Fibroblast of skin of left quadriceps (primary cell): ENCODE measurements around the gene RBM34.
A peak's percentile ranks its signal among the peaks of the same experiment; 100 is the strongest.
"Not testable (repeated sequence)": the region's sequence is repeated elsewhere in the genome, so short reads cannot be mapped to it uniquely, and the experiment has no call there.

Experiments used
- DNase-seq, 2 experiments: peaks; one replicate each; pipeline ENCODE4 v3.0.0-alpha.2; 2013; ENCODE audit warnings: low read depth in 2 of 2

RBM34 gene

DNA sequence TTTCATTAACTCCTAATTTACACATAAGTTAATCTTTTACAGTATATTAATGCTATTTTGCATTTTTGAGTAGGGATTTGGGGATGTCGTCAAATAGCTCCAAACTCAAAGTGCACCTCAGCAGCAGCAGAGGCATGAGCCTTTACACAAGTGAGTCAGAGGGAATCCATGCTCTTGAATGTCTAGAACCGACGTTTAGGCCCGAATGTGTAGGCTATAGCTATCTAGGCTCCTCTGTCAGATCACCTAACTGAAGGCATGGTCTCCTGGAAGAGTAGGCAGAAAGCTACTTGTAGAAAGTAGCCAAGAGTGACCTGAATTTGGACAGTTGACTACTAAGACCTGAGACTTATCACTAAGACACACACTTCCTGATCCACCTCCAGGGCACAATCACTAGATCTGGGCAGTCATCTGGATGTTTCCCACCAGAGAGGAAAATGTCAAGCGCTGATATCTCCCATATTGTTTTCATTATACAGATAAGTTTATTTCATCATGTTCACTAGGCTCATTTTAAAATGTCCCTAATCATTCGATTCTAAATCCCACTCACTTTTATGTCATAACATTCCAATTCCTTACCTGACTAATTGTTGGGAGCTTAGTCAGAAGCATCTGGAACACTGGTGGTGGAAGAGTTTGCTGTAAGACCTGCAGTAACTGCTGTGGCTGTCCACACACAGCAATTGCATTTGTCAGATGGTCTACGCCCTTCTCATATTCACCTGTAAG, 47.7 kb downstream of the RBM34 start:
- no peak for DNase-seq

DNA sequence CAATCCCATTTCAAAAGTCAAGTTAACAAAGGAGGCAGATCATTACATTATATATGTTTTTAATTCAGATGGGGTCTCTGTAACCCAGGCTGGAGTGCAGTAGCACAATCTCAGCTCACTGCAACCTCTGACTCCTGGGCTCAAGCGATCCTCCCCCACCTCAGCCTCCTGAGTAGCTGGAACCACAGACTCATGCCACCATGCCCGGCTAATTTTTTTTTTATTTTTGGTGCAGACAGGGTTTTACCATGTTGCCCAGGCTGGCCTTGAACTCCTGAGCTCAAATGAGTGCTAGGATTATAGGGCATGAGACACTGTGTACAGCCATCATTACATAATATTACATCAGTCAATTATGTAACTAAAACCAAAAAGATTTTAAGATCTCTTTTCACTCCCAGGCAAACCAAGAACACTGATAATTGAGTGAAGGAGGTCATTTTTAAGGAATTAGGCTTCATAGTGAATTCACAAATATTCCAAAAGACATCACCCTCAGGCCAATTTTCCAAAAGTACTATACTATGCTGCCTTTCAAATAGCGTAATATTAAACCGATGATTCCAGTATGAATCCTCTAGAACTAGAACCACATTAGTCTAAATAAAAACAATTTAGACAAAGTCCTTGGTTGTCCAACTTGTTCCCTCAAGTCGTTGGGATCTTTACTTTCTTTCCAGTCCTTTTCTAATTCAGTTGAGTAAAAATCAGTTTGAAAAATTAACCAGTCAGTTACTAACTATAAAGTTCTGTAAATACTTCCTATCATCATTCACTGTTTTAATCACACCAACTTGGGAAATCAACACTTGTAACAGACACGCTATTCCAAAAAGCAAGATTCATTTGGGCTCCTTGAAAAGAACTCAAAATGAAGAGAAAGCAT, 48.5 kb downstream of the RBM34 start:
- DNase-seq: no peak

DNA sequence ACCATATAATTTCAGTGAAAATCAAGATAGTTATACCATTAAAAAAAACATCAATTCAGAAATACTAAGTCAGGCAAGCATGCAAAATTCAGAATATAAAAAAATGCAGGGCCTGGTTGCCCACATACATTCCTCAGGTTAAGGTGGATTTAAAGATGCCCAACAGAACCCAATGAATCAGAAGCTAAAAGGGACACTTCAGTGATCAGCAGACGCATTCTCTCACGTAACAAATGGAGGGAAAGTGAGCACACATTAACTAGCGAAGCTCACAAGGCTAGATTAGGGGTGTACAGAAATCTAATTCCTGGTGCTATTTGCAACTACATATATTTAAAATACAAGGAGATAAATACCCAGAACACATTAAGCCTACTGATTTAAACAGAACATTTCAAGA, 49.9 kb downstream of the RBM34 start:
- no peak for DNase-seq

DNA sequence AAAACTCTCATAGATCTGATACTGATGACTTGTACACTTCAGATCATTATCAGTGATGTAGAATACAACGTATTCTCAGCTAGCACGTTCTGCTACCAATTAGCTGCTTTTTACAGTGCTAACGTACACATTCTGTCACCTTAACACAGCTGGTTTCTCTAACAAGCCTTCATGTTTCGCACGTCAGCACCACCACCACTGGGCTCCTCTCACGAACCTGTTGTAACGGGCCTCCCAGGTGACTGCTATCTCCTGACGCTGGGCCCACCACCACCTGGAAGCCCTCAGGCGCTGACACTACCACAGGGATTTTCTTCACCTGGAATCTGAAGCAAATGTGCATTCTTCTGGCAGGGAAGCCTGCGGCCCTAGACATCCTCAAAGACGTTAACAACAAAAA, 52.2 kb downstream of the RBM34 start:
- no peak for DNase-seq

DNA sequence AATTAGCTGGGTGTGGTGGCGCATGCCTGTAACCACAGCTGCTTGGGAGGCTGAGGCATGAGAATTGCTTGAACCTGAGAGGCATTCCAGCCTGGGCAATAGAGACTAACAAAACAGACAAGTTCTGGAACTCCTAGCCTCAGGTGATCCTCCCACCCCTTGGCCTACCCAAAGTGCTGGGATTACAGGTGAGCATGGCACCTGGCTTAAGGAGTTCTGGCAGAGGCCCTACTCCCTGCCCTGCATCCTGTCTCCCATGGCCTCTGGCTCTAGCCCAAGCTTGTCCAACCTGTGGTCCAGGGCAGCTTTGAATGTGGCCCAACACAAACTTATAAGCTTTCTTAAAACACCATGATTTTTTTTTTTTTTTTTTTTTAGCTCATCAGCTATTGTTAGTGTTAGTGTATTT, 52.9 kb downstream of the RBM34 start:
- no peak for DNase-seq

DNA sequence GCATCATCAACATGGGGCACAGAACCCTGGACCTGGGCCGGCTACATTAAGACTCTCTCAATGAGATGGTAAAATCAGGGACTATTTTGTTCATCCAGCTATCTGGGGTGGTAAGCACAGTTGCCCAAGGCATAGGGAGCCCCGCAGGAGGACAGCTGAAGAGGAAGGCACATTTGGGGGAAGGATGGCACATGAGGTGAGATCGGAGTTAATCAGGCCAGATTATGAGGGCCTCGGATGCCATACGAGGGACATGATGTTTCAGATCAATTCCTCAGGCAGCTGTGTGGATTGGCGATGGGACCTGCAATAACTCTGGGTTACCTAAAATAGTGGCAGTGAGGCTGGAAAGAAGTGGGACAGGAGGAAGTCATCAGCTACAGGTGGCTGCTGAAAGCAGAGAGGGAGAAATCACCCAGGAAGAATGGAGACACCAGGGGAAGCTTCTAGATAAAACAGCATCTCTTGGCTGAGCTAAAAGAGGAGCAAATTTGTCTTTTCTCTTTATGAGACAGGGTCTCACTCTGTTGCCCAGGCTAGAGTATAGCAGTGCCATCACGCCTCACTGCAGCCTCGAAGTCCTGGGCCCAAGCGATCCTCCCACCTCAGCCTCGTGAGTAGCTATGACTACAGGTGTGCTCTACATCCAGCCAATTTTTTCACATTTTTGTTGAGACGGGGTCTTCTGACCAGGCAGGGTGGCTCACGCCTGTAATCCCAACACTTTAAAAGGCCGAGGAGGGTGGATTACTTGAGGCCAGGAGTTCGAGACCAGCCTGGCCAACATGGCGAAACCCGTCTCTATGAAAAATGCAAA, 53.5 kb downstream of the RBM34 start:
- DNase-seq: no peak

DNA sequence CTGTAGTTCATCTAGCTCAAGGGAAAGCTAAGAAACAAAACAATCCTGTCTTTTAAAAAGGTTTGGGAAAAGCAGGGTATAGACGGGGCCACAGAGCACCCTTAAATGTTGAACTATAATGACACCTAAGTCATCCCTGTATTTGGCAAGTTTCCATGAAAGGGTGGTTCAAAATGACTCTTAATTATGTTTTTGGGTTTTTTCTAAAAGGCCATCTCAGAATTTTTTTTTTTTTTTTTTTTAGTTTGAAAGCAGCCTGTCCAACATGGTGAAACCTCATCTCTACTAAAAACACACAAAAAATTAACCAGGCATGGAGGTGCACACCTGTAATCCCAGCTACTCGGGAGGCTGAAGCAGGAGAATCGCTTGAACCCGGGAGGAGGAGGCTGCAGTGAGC, 54.6 kb downstream of the RBM34 start:
- DNase-seq: no peak

DNA sequence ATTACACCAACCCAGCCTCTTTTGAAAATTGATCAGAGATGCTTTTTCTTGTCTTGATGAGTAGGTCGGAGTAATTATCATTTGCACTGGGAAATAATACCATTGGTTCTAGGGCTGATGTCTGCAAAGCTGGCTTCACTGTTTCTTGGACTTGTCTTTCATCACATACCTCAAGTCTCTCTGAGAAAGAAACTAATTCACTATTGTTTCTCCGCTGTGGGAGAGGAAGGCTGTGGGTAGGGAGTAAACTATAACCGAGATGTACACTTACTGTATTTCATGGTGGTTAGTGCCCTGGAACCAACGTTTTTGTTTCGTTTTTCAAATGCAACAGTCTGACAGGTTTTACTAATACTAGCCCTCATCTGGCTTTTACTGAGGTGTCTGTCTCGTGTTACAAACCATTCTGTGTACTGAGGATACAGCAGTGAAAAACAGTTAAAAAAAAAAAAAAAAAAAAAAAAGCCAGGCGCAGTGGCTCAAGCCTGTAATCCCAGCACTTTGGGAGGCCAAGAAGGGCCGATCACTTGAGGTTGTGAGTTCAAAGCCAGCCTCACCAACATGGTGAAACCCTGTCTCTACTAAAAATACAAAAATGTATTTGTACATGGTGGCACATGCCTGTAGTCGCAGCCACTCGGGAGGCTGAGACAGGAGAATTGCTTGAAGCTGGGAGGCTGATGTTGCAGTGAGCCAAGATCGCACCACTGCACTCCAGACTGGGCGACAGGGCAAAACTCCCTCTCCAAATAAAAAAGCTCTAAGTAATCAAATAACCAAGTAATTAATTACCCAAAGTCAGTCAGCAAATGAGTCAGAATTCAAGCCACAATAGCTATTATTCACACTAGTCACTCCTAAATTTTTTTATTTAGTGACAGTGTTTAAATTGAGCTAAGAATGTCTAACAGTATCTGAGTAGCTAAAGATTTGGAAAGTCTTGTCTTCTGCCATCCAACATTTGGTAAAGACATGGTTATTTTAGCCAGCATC, 55.7 kb downstream of the RBM34 start:
- DNase-seq: no peak

DNA sequence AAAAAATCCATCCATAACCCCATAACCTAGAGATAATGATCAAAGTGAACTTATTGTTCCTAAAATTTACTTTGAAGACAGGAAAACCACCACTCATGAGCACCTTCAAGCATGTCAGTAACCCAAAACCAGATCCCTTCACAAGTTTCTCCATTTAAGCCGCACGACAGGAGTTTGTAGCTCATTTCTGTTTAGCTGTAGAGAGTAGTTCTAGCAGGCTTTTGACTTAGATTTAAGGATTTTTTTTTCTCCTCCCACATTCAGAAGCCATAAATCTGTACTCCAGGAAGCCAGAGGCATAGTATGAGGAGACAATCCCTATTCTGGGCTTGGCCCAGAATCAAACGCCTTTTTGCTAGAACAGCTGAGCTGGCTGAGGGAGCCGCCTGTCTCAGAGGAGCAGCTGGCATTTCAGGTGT, 58.0 kb downstream of the RBM34 start:
- DNase-seq: no peak

DNA sequence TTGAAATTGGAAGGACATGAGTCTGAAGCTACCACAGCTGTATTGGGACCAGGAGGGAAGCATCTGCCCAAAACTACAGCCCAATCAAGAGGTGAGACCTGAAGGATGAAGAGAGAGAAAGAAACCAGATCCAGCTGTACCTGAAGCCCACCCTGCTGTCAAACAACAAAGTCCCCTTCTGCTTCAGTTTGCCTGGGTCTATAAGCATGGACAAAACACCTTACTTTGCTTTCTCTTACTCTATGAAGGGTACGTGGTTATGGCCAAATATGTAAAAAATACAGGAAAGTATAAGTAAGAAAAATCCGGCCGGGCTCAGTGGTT, 58.8 kb downstream of the RBM34 start:
- no peak for DNase-seq

DNA sequence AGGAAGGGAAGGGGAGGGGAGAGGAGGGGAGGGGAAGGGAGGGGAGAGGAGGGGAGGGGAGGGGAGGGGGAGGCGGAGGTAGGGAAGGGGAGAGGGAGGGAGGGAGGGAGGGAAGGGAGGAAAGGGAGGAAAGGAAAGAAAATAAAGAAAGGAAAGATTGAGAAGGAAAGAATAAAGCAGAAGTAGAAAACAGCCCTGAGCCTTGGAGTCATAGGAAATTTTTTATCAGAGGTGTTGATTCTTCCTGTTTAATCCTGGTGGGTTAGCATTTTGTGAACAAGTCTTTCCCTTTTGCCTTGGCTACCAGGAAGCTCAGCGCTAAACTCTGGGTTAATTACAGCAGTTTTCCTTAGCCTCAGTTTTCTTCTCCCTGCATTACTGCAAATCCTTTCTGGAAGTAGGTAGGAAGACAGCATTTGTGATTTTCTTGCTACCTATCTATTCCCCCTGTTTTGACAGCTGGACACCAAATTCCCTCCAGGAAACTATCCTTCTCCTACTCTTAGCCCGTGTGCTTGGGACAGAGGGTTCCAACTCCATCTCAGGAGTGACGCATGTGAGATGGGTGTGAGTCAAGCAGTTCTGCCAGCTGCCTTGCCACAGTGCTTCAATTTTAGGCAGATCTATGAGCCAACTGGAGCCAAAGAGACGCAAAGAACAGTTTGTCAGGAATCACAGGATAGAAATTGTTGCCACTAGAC, 59.3 kb downstream of the RBM34 start:
- DNase-seq: no peak

DNA sequence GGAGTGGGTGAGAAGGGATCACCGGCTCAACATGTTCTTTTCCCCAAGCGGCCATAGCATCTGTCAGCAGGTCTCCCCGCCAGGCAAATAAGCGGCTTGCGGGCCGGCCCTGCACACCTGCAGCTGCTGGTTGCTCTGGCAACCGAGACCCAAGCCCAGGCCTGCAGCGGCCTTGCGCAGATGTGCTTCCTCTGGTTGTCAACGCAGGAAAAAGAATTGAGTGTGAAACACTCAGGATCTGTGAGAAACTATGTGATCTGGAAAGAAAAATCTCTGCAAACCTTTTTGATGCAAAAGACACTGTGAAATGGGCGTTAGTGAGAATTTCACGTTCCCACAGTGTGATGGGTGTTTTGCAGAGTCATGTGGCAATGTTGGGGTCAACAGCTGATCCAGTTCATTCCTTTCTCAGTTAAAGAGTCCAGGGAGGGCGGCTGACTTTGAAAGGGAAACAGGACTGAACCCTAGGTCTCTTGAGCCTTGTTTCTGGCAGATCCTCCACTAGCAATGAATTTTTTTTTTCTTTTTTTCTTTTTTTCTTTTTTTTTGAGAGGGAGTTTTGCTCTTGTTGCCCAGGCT, 60.8 kb downstream of the RBM34 start:
- DNase-seq: no peak

DNA sequence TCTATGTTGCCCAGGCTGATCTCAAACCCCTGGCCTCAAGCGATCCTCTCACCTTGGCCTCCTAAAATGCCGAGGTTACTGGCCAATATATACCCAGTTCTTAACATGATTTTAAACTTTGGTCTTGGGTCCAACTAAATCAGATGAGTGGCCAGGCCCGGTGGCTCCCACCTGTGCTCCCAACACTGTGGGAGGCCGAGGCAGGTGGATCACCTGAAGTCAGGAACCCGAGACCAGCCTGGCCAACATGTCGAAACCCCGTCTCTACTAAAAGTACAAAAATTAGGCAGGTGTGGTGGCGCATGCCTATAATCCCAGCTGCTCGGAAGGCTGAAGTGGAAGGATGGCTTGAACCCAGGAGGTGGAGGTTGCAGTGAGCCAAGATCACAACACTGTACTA, 62.1 kb downstream of the RBM34 start:
- DNase-seq: no peak

DNA sequence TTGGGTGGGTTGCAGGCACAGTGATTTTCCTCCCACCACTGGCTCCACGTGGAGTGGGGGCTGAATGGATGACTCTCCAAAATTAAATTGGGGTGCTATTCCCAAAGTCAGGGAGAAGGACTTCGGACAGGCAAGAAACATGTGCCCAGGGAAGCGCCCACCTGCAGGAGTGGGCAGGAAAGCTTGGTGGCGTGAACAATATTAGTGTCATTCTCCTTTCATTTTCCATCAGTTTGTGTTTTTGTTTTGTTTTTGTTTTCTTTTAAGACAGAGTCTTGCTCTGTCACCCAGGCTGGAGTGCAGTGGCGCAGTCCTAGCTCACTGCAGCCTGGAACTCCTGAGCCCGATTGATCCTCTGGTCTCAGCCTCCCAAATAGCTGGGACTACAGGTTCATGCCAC, 62.5 kb downstream of the RBM34 start:
- no peak for DNase-seq

DNA sequence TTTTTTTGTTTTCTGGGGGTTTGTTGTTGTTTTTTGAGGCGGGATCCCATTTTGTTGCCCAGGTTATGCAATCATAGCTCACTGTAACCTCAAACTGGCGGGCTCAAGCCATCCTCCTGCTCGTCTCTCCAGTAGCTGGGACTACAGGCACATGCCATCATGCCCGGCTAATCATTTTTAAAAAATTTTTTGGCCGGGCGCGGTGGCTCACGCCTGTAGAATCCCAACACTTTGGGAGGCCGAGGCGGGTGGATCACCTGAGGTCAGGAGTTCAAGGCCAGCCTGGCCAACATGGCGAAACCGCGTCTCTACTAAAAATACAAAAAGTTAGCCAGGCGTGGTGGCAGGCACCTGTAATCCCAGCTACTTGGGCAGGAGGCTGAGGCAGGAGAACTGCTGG, 63.5 kb downstream of the RBM34 start:
- not testable (repeated sequence) for DNase-seq

DNA sequence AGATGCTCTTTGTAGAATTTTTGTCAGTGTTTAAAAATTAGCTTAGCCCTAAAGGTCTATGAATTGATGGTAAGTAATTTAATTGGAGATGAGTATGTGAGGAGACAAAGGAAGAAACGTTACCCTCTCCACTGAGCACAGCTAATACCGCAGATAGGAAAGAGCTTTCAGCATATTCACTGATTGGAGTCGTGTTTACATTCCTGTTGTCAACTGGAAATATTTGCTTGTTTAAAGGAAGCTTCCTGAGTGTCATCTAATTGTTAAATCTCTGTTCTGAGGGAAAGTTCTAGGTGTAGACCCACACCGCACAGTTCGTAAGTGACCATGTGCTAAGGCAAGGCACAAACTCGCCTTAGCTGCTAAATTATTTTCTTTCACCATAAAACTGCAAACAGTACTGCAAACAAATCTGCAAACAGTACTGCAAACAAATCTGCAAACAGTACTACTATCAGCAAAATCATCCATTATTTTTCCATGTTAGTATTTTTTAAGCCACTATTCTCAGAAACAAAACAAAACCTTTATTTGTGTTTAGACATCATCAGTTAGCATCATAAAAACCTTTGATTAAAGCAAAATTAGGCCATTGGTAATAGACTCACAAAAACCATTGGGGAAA, 65.0 kb downstream of the RBM34 start:
- no peak for DNase-seq

DNA sequence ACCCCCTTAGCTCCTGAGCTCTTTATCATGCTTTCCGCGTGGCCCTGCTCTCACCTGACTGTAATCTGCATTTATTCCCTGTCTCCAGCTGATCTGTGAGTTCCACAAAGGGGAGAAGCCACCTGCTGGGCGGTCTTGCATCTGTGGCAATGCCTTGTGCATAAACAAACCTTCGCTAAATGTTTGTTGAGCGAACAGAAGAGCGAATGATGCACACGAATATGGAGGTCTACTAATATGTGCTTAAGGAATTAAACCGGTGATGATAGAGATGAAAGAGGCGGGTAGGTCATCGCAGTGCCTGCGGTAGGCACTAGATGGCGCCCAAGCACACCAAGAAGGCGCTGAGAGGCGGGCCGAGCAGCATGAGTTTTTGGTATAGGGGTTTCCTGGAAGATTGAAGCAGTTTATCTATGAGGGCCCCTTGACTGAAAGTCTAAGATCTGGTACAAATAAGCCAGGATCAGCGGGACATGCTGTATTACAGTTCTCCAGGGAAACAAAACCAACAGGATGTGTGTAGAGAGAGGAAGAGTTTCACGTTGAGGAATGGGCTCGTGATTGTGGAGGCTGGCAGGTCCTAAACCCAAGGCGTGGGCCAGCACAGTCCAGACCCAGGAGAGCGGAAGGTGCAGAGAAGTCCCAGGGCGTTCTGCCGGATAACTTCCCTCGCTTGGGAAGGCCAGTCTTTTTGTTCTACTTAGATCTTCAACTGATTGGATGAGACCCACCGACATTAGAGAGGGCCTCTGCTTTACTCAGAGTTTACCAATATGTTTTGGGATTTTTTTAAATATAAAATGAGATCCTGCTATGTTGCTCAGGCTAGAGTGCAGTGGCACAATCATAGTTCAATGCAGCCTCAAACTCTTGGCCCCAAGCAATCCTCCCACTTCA, 67.1 kb downstream of the RBM34 start:
- peak in 1 of 2 experiments; percentile 40 for DNase-seq

DNA sequence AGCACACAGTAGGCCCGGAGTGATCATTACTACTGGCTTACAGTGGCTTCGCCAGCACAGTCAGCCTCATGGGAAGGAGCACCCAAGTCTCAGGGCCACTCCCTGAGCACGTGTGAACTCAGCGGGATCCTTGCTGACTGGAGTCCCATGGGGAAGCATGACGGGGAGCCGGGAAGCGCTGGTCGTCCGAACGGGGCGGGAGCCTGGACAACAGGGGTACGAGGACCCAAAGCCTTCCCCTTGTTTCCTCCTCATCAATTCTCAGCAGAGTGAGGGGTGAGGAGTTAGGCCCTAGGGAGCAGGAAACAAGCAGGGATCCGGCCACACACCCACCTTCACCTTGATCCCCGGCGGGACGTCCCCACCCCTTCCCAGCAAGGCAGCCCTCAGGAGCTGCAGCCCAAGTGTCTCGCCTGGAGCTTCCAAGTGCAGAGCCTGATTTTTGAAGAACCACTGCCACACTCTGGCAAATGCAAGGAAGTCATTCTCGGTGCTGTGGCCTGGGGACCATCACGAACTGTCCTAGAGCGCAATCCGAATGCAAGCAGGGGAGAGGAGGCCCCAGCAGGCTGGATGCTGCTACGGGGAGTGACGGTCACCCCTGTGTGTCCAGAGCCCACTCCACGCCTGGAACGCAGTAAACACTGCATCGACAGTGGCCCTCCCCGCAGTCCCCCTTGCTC, 67.9 kb downstream of the RBM34 start:
- DNase-seq: peak in 1 of 2 experiments; percentile 44
